Measurements from ENCODE around the gene SCYGR3. TPM values are rescaled to one million over a fixed set of nuclear protein-coding genes. Genes with fewer than 3 reads are reported as not detected.

Gene SCYGR3
- total RNA-seq, 4 donors from 2014 or later: not detected

DNA sequence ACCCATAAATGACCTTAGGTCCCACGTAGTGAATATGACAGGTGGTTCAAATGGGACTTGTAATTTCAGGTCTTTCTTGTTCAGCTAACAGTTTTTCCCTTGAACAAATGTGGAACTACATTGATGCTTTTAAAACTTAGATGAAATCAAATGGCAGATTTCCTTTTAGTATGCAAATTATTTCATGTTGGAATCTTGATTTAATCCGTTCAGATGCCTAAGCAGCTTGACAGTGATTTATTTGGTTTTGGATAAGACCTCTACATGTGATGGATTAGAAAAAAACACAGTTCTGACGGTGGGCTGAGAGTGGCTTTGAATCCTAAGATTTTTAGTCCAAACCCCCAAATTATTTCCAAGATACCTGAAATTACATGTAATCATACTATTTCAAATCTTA is 19.6 kb upstream of the SCYGR3 start:
- Histone ChIP-seq H3K27ac (replicated peaks in 1 of 4) (no peak overlapping the region), H3K9me3 (no peaks in the 10 kb centered on the region), H3K36me3 (no peaks in the 10 kb centered on the region), H3K27me3 (no peaks in the 10 kb centered on the region), H3K4me3 (no peak overlapping the region), H3K4me1 (no peaks in the 10 kb centered on the region)
- WGBS: 57% methylated on average over 3 of the region's 3 CpGs
- TF ChIP-seq POLR2AphosphoS5 (IDR thresholded peaks at IDR 0.05) (no peak), POLR2A (IDR thresholded peaks at IDR 0.05; ENCODE audit: low read depth) (no peak), EP300 (IDR thresholded peaks at IDR 0.05) (no peak)
- TF ChIP-seq, protein P1, sequence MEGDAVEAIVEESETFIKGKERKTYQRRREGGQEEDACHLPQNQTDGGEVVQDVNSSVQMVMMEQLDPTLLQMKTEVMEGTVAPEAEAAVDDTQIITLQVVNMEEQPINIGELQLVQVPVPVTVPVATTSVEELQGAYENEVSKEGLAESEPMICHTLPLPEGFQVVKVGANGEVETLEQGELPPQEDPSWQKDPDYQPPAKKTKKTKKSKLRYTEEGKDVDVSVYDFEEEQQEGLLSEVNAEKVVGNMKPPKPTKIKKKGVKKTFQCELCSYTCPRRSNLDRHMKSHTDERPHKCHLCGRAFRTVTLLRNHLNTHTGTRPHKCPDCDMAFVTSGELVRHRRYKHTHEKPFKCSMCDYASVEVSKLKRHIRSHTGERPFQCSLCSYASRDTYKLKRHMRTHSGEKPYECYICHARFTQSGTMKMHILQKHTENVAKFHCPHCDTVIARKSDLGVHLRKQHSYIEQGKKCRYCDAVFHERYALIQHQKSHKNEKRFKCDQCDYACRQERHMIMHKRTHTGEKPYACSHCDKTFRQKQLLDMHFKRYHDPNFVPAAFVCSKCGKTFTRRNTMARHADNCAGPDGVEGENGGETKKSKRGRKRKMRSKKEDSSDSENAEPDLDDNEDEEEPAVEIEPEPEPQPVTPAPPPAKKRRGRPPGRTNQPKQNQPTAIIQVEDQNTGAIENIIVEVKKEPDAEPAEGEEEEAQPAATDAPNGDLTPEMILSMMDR (IDR thresholded peaks at IDR 0.05): no peak
- intact Hi-C loops (cut with DNase I): no loop called here
- no peak for DNase-seq (ENCODE audit: extremely low spot score)

DNA sequence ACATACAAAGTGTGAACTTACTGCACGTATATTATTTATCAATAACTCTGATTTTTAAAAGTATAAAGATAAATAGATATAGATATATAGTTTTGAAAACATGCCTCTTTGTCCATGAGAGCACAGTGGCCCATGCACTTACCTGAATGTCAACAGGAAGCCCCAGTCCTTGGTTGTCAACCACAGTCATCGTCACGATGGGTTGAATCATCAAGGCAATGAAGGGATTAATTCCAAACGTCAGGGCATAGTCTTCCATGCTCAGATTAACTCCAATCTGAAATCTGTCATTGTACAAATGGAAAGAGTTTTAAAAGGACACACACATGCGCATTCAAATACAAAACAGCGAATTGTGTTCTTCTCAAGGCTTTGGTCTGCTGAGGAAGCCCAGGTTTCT is 18.2 kb upstream of the SCYGR3 start:
- Histone ChIP-seq H3K27me3 (peaks cover 0 to 6% (median 0%) of the 10 kb centered on the region in 4 donors), H3K27ac (replicated peaks in 1 of 4) (no peak overlapping the region), H3K4me3 (no peak overlapping the region), H3K9me3 (no peaks in the 10 kb centered on the region), H3K4me1 (no peaks in the 10 kb centered on the region), H3K36me3 (no peaks in the 10 kb centered on the region)
- intact Hi-C loops (cut with DNase I): no loop called here
- TF ChIP-seq EP300 (IDR thresholded peaks at IDR 0.05) (no peak), POLR2A (IDR thresholded peaks at IDR 0.05; ENCODE audit: low read depth) (no peak), POLR2AphosphoS5 (IDR thresholded peaks at IDR 0.05) (no peak)
- TF ChIP-seq, protein P1 (IDR thresholded peaks at IDR 0.05): no peak
- DNase-seq (ENCODE audit: extremely low spot score): no peak
- WGBS: 86% methylated on average over 6 of the region's 6 CpGs

DNA sequence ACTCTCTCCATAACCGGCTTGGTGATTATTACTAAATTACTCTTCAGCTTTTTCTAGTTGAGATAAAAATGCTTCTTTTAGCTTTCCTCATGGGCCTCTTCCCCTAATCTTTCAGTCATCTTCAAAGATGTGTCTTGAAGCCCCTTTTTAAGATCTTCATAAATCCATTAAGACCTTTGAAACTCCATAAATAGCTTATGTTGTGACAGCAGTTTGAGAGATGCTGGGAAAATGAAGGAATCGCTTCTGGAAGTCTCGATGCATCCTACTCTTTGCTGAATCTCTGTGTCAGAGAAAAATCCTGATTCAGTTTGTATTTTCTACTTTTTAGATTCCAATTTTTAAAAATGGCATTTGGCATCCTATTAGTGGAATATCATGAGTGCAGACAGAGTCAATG is 15.7 kb upstream of the SCYGR3 start:
- Histone ChIP-seq H3K36me3 (no peaks in the 10 kb centered on the region), H3K27me3 (peaks cover 0 to 6% (median 0%) of the 10 kb centered on the region in 4 donors), H3K27ac (replicated peaks in 1 of 4) (no peak overlapping the region), H3K4me1 (no peaks in the 10 kb centered on the region), H3K9me3 (no peaks in the 10 kb centered on the region), H3K4me3 (no peak overlapping the region)
- intact Hi-C loops (cut with DNase I): no loop called here
- TF ChIP-seq POLR2AphosphoS5 (IDR thresholded peaks at IDR 0.05) (no peak), EP300 (IDR thresholded peaks at IDR 0.05) (no peak), POLR2A (IDR thresholded peaks at IDR 0.05; ENCODE audit: low read depth) (no peak)
- DNase-seq (ENCODE audit: extremely low spot score): no peak
- WGBS: 66% methylated on average over 3 of the region's 3 CpGs

DNA sequence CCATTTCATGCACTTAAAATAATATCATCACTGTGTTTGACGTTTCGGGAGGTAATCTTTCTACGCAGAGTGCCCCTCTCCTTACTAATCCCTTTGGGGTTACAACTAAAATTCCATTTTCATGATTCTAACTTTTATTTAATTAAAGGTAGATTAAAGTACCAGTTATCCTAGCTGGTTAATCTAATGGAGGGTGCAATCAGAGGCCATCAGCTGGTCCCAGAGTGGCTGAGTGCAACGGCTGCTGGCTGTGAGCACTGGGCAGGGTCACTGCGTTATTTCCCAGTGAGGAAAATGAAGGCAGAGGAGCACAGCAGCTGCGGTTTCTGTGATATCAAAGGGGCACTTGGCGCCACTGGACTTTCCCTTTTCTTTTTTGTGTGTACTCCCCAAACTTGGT is 14.8 kb upstream of the SCYGR3 start:
- H3K4me3 ChIP-seq: no peak overlapping the region
- TF ChIP-seq POLR2A (IDR thresholded peaks at IDR 0.05; ENCODE audit: low read depth) (no peak), POLR2AphosphoS5 (IDR thresholded peaks at IDR 0.05) (no peak), EP300 (IDR thresholded peaks at IDR 0.05) (no peak)
- TF ChIP-seq, protein P1 (IDR thresholded peaks at IDR 0.05): no peak
- H3K27me3 ChIP-seq: peaks cover 0 to 6% (median 0%) of the 10 kb centered on the region in 4 donors
- no peaks in the 10 kb centered on the region for H3K4me1 ChIP-seq
- no peak for DNase-seq (ENCODE audit: extremely low spot score)
- H3K9me3 ChIP-seq: no peaks in the 10 kb centered on the region
- intact Hi-C loops (cut with DNase I): no loop called here
- H3K36me3 ChIP-seq: no peaks in the 10 kb centered on the region
- WGBS: 74% methylated on average over 7 of the region's 7 CpGs
- no peak overlapping the region for H3K27ac ChIP-seq (replicated peaks in 1 of 4)

DNA sequence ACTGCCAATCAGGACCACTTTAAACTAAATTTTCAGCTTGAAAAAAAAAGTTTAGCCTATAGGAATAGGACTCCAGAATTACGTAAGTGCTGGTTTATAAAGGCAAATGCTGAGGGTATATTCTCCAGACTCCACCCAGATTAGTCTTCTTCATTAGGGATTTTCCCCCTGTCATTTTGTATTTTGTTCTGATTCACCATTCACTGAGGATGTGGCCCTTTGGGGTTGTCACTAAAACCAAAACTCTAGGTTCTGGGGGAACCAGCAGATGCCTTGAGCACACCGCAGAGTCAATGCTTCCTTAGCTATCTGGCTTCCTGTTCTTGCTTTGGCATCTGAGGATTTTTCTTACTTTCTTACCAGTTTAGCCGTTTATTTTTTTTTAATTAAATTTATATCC is 13.1 kb upstream of the SCYGR3 start:
- no peak overlapping the region for H3K27ac ChIP-seq (replicated peaks in 1 of 4)
- H3K4me1 ChIP-seq: no peaks in the 10 kb centered on the region
- TF ChIP-seq POLR2AphosphoS5 (IDR thresholded peaks at IDR 0.05) (no peak), POLR2A (IDR thresholded peaks at IDR 0.05; ENCODE audit: low read depth) (no peak), EP300 (IDR thresholded peaks at IDR 0.05) (no peak)
- TF ChIP-seq, protein P1 (IDR thresholded peaks at IDR 0.05): no peak
- intact Hi-C loops (cut with DNase I): no loop called here
- 85% methylated on average over 3 of the region's 3 CpGs for WGBS
- H3K27me3 ChIP-seq: peaks cover 0 to 6% (median 0%) of the 10 kb centered on the region in 4 donors
- no peak overlapping the region for H3K4me3 ChIP-seq
- H3K9me3 ChIP-seq: no peaks in the 10 kb centered on the region
- no peak for DNase-seq (ENCODE audit: extremely low spot score)
- H3K36me3 ChIP-seq: no peaks in the 10 kb centered on the region
